HepG2 (cell line): ENCODE measurements around the gene PA2G4. TPM values are rescaled to one million over a fixed set of nuclear protein-coding genes. Genes with fewer than 3 reads are reported as not detected.

Source experiments
- CEBPG ChIP-seq: IDR thresholded peaks from 2 replicates; pipeline ENCODE4 v1.6.1; 2016
- DNMT3B ChIP-seq: conservative IDR thresholded peaks from 2 replicates; pipeline ENCODE4 v1.6.1; 2016; ENCODE audit warnings: missing biosample characterization, control low read depth
- KLF16 ChIP-seq, 2 experiments: sonication (generic) in 1 of 2; formaldehyde crosslinking in 1 of 2; IDR thresholded peaks; 2 replicates each; pipeline versions ENCODE4 v1.6.1 to v1.8.0; 2016 to 2023; ENCODE audit warnings: missing genetic modification reagents in 2 of 2, missing compliant biosample characterization in 1 of 2
- NFIC ChIP-seq: IDR thresholded peaks from 2 replicates; pipeline ENCODE4 v1.6.1; 2012; ENCODE audit warnings: mild to moderate bottlenecking, low read length, inconsistent platforms
- PHB2 ChIP-seq: fragments of 450-650 bp; IDR thresholded peaks from 2 replicates; pipeline ENCODE4 v1.6.1; 2018; ENCODE audit not compliant: partially characterized antibody
- POLR2AphosphoS2 ChIP-seq: IDR thresholded peaks from 2 replicates; pipeline ENCODE4 v1.6.1; 2011; ENCODE audit warnings: low read depth, low read length, improper control_type of control experiment
- RXRB ChIP-seq: IDR thresholded peaks from 2 replicates; pipeline ENCODE4 v1.6.1; 2016; ENCODE audit warnings: borderline replicate concordance, missing genetic modification reagents, missing compliant biosample characterization
- TBX2 ChIP-seq: sonication (generic); formaldehyde crosslinking; IDR thresholded peaks from 2 replicates; pipeline ENCODE4 v1.5.0; 2020; ENCODE audit warnings: missing genetic modification reagents, mild to moderate bottlenecking, borderline replicate concordance
- ZFP41 ChIP-seq: sonication (generic); formaldehyde crosslinking; IDR thresholded peaks from 2 replicates; pipeline ENCODE4 v1.4.0; 2020; ENCODE audit warnings: mild to moderate bottlenecking, missing genetic modification reagents, borderline replicate concordance
- ZNF589 ChIP-seq: sonication (generic); formaldehyde crosslinking; conservative IDR thresholded peaks from 2 replicates; pipeline ENCODE4 v1.8.0; 2022; ENCODE audit warnings: mild to moderate bottlenecking, moderate library complexity, missing genetic modification reagents
- polyA plus RNA-seq, 8 experiments: library from polyadenylated mRNA; depleted of rRNA in 3 of 8; stranded (reverse) in 7 of 8; unstranded in 1 of 8; fragments of >200 nt; fragmentation: Illumina TruSeq in 4 of 8; extraction: Trizol in 4 of 8; gene quantifications; 2 replicates each; pipeline versions ENCODE4 v1.2.1 to v1.2.3, GENCODE V29; 2011 to 2016; ENCODE audit warnings: low read depth in 4 of 8, missing spikeins in 1 of 8, mixed read lengths in 1 of 8; ENCODE audit not compliant: insufficient read depth in 1 of 8
- total RNA-seq, 5 experiments: library from RNA; depleted of rRNA; stranded (reverse); fragments of >200 nt; fragmentation: Illumina TruSeq; extraction: Trizol; gene quantifications; 2 replicates each; pipeline ENCODE4 v1.2.3, GENCODE V29; 2016; ENCODE audit warnings: low read depth in 1 of 5
- TF ChIP-seq, protein P1 (sequence below): sonication (generic); formaldehyde crosslinking; IDR thresholded peaks from 2 replicates; pipeline ENCODE4 v1.4.0; 2020; ENCODE audit warnings: missing genetic modification reagents
- TF ChIP-seq, protein P2 (sequence below): sonication (generic); formaldehyde crosslinking; IDR thresholded peaks from 2 replicates; pipeline ENCODE4 v1.9.0; 2021; ENCODE audit warnings: mild to moderate bottlenecking, missing genetic modification reagents
- TF ChIP-seq, protein P3 (sequence below): sonication (generic); formaldehyde crosslinking; IDR thresholded peaks from 2 replicates; pipeline ENCODE4 v1.9.0; 2021; ENCODE audit warnings: missing genetic modification reagents, mild to moderate bottlenecking, borderline replicate concordance
- TF ChIP-seq, protein P4 (sequence below): sonication (generic); formaldehyde crosslinking; IDR thresholded peaks from 2 replicates; pipeline ENCODE4 v1.4.0; 2020; ENCODE audit warnings: missing genetic modification reagents

The PA2G4 gene
- total and polyA plus RNA-seq, 2 of the 13 experiments (the other 11 are each of a cell fraction or from before 2014, with no cell fraction given): 147 to 240 TPM

DNA sequence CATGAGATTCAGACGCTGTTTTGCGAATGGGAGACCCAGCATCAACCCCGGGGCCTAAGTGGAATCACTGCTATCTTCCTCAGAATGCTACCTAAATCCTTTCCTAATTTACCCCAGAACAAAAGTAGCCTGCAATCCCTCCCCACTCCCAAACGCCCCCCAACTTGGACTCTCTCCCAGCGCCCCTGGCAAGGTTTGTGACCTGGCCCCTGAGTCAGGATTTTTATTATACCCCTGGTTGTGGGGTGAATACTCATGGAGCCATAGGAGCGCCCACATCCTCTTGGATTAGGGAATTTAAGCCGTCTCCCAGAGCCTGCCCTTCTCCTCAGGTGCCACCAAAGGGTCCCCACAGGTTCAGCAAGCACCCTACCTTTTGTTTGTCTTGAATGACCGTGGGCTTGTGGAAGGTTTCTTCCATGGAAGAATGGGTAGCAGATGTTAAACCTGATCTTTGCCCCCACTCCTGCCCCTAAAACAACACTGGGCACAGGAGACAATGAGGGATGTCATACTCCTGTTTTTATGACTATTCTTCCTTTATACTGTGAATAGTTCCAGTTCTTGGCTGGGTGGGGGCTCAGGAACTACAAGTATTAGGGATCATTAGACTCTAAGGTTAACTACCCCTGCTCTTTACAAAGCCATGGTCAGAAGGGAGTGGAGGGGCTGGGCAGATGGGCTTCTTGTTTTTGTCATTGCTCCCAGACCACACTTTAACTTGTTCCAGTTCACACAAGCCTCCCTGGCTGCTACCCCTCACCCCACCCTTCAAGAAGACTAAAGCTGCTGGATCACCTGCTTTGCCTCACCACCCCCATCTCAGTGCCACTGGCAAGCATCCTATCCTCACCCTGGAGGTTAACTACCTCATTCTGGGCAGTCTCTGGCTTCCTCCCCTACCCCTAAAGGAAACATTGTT is 48.7 kb downstream of the PA2G4 start (continued):
- TF ChIP-seq DNMT3B (CRISPR knock-in tag) (no peak), RXRB (no peak), CEBPG (CRISPR knock-in tag) (no peak), ZFP41 (CRISPR knock-in tag) (no peak), NFIC (peak; percentile 20; the same call in 1 of the 2 replicates), KLF16 (CRISPR knock-in tag; IDR thresholded peaks at IDR 0.05) (0 out of 4 replicates have a peak, but pooled peaks of 1 of the 2 experiments have one; percentile 8), TBX2 (CRISPR knock-in tag) (no peak), PHB2 (no peak), POLR2AphosphoS2 (no peak), ZNF589 (no peak)
- TF ChIP-seq, protein P1, sequence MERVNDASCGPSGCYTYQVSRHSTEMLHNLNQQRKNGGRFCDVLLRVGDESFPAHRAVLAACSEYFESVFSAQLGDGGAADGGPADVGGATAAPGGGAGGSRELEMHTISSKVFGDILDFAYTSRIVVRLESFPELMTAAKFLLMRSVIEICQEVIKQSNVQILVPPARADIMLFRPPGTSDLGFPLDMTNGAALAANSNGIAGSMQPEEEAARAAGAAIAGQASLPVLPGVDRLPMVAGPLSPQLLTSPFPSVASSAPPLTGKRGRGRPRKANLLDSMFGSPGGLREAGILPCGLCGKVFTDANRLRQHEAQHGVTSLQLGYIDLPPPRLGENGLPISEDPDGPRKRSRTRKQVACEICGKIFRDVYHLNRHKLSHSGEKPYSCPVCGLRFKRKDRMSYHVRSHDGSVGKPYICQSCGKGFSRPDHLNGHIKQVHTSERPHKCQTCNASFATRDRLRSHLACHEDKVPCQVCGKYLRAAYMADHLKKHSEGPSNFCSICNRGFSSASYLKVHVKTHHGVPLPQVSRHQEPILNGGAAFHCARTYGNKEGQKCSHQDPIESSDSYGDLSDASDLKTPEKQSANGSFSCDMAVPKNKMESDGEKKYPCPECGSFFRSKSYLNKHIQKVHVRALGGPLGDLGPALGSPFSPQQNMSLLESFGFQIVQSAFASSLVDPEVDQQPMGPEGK (CRISPR knock-in tag): 0 out of 2 replicates have a peak, but pooled peaks have one; percentile 19
- TF ChIP-seq, protein P2, sequence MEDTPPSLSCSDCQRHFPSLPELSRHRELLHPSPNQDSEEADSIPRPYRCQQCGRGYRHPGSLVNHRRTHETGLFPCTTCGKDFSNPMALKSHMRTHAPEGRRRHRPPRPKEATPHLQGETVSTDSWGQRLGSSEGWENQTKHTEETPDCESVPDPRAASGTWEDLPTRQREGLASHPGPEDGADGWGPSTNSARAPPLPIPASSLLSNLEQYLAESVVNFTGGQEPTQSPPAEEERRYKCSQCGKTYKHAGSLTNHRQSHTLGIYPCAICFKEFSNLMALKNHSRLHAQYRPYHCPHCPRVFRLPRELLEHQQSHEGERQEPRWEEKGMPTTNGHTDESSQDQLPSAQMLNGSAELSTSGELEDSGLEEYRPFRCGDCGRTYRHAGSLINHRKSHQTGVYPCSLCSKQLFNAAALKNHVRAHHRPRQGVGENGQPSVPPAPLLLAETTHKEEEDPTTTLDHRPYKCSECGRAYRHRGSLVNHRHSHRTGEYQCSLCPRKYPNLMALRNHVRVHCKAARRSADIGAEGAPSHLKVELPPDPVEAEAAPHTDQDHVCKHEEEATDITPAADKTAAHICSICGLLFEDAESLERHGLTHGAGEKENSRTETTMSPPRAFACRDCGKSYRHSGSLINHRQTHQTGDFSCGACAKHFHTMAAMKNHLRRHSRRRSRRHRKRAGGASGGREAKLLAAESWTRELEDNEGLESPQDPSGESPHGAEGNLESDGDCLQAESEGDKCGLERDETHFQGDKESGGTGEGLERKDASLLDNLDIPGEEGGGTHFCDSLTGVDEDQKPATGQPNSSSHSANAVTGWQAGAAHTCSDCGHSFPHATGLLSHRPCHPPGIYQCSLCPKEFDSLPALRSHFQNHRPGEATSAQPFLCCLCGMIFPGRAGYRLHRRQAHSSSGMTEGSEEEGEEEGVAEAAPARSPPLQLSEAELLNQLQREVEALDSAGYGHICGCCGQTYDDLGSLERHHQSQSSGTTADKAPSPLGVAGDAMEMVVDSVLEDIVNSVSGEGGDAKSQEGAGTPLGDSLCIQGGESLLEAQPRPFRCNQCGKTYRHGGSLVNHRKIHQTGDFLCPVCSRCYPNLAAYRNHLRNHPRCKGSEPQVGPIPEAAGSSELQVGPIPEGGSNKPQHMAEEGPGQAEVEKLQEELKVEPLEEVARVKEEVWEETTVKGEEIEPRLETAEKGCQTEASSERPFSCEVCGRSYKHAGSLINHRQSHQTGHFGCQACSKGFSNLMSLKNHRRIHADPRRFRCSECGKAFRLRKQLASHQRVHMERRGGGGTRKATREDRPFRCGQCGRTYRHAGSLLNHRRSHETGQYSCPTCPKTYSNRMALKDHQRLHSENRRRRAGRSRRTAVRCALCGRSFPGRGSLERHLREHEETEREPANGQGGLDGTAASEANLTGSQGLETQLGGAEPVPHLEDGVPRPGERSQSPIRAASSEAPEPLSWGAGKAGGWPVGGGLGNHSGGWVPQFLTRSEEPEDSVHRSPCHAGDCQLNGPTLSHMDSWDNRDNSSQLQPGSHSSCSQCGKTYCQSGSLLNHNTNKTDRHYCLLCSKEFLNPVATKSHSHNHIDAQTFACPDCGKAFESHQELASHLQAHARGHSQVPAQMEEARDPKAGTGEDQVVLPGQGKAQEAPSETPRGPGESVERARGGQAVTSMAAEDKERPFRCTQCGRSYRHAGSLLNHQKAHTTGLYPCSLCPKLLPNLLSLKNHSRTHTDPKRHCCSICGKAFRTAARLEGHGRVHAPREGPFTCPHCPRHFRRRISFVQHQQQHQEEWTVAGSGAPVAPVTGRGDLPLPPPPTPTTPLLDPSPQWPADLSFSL: no peak
- TF ChIP-seq, protein P3, sequence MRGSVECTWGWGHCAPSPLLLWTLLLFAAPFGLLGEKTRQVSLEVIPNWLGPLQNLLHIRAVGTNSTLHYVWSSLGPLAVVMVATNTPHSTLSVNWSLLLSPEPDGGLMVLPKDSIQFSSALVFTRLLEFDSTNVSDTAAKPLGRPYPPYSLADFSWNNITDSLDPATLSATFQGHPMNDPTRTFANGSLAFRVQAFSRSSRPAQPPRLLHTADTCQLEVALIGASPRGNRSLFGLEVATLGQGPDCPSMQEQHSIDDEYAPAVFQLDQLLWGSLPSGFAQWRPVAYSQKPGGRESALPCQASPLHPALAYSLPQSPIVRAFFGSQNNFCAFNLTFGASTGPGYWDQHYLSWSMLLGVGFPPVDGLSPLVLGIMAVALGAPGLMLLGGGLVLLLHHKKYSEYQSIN (CRISPR knock-in tag): no peak
- TF ChIP-seq, protein P4, sequence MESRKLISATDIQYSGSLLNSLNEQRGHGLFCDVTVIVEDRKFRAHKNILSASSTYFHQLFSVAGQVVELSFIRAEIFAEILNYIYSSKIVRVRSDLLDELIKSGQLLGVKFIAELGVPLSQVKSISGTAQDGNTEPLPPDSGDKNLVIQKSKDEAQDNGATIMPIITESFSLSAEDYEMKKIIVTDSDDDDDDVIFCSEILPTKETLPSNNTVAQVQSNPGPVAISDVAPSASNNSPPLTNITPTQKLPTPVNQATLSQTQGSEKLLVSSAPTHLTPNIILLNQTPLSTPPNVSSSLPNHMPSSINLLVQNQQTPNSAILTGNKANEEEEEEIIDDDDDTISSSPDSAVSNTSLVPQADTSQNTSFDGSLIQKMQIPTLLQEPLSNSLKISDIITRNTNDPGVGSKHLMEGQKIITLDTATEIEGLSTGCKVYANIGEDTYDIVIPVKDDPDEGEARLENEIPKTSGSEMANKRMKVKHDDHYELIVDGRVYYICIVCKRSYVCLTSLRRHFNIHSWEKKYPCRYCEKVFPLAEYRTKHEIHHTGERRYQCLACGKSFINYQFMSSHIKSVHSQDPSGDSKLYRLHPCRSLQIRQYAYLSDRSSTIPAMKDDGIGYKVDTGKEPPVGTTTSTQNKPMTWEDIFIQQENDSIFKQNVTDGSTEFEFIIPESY (CRISPR knock-in tag): no peak
